Measurements from ENCODE around the gene TBL3.
"Not testable (repeated sequence)": the region's sequence is repeated elsewhere in the genome, so short reads cannot be mapped to it uniquely, and the experiment has no call there.

Gene TBL3

GRCh38 chr16:2002406-2003230 lies 30.8 kb downstream of the TBL3 start:
- DNase-seq, result no peak

- no peak for DNase-seq
Measured at GRCh38 chr16:2003231-2003826, 31.5 kb downstream of the TBL3 start.

- peak; percentile 89 for DNase-seq
Measured at GRCh38 chr16:2003827-2004641, 32.2 kb downstream of the TBL3 start.

GRCh38 chr16:2004795-2005517 lies 33.1 kb downstream of the TBL3 start:
- DNase-seq, result no peak

GRCh38 chr16:2005646-2006045 lies 33.8 kb downstream of the TBL3 start:
- DNase-seq, result no peak

GRCh38 chr16:2006317-2006716 lies 34.5 kb downstream of the TBL3 start:
- DNase-seq, result no peak

- DNase-seq, result no peak
Measured at GRCh38 chr16:2007081-2007836, 35.4 kb downstream of the TBL3 start.

- DNase-seq, result no peak
Measured at GRCh38 chr16:2008009-2008526, 36.2 kb downstream of the TBL3 start.

- DNase-seq, result peak; percentile 34
Measured at GRCh38 chr16:2008631-2009163, 36.8 kb downstream of the TBL3 start.

GRCh38 chr16:2009164-2009711 lies 37.4 kb downstream of the TBL3 start:
- DNase-seq, result no peak

- DNase-seq, result peak; percentile 80
Measured at GRCh38 chr16:2009791-2010510, 38.1 kb downstream of the TBL3 start, which contains the start of gene ZNF598. ZNF598 (minus strand) TSS chr16:2009821.

- DNase-seq, result not testable (repeated sequence)
Measured at GRCh38 chr16:2011726-2012125, 39.9 kb downstream of the TBL3 start.

- DNase-seq, result no peak
Measured at GRCh38 chr16:2013527-2013926, 41.7 kb downstream of the TBL3 start.

- DNase-seq, result no peak
Measured at GRCh38 chr16:2015117-2015946, 43.5 kb downstream of the TBL3 start.

- DNase-seq, result no peak
Measured at GRCh38 chr16:2015947-2016208, 44.0 kb downstream of the TBL3 start.

GRCh38 chr16:2016407-2016922 lies 44.6 kb downstream of the TBL3 start:
- no peak for DNase-seq

GRCh38 chr16:2019518-2019920 lies 47.7 kb downstream of the TBL3 start, which contains the start of gene NPW:
NPW (plus strand) TSS chr16:2019785.
- DNase-seq, result peak; percentile 32

GRCh38 chr16:2019921-2020831 lies 48.3 kb downstream of the TBL3 start:
- no peak for DNase-seq

Measured in stimulated activated CD4-positive, alpha-beta T cell treated with anti-CD3 and anti-CD28 coated beads, Interleukin-4, amount 100 ng/mL, for 24 hours (primary cell).